Spleen (tissue), 7 donors: ENCODE data around the gene ROGDI.

Source experiments
- CTCF ChIP-seq, 11 experiments: fragments of 200-600 bp in 7 of 11; fragments of 450-650 bp in 4 of 11; sonication (generic) in 4 of 11; IDR thresholded peaks in 8 of 11; conservative IDR thresholded peaks in 3 of 11; 1 replicate in 7 of 11; 2 replicates in 4 of 11; pipeline versions ENCODE4 v1.4.0 to v1.8.0; 2016 to 2021; ENCODE audit warnings: antibody characterized with exemption in 11 of 11, inconsistent platforms in 4 of 11, mild to moderate bottlenecking in 1 of 11
- POLR2A ChIP-seq, 3 donors: fragments of 450-650 bp; IDR thresholded peaks; one replicate each; pipeline ENCODE4 v1.5.1; 2017; ENCODE audit warnings: antibody characterized with exemption in 3 of 3, mild to moderate bottlenecking in 1 of 3
- POLR2AphosphoS5 ChIP-seq, 3 donors: sonication (generic); formaldehyde crosslinking; IDR thresholded peaks; one replicate each; pipeline ENCODE4 v1.5.1; 2017; ENCODE audit warnings: antibody characterized with exemption in 3 of 3
- donor health status: DM: no; HTN: no; CAD: no; lungs with moderate emphysema.
- donor health status: DM: no; HTN: no; CAD: no.
- donor health status: DM: no; HTN: no; CAD: no.

DNA sequence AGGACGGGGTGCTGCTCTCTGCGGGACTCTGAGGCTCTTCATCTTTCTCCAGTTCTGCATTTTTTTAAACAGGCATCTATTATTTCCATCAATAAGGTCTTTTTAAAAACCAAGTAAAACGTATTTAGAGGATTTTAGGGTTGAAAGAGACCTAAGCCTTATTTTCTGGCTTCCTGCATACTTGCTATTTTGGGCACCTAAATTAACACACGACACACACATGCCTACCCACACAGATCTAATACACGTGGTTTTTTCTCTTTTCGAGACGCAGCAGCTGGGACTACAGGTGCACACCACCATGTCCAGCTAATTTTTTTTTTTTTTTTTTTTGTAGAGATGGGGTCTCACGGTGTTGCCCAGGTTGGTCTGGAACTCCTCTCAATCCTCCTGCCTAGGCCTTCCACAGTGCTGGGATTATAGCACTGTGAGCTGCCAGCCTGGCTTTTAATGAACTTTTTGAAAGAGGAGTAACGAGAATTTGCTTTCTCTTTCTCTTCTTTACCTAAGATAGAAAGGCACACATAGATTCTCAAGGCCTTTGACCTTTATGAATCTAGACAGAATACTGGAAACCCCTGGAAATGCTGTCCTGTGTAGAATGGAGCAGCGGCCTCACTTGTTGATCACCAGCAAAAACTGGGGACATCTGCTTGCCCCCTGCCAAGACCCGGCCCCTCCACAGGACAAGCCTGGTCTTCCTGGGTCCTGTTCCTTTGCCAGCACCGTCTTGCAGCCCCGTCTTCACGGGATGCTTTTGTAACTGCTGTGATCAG, 54.3 kb downstream of the ROGDI start:
- no peak for TF ChIP-seq POLR2A (IDR thresholded peaks at IDR 0.05)
- TF ChIP-seq CTCF (IDR thresholded peaks at IDR 0.05 in 8 of 11, conservative IDR thresholded peaks at IDR 0.05 in 3 of 11), result no peak
- no peak for TF ChIP-seq POLR2AphosphoS5 (IDR thresholded peaks at IDR 0.05)
